Mesenteric fat pad (tissue), 1 donor: ENCODE results near the gene DYNLRB2. TPM values are rescaled to one million over a fixed set of nuclear protein-coding genes. Genes with fewer than 3 reads are reported as not detected.

ENCODE experiments used
- DNase-seq: peaks from one replicate; pipeline ENCODE4 v3.0.0-alpha.2; 2020; ENCODE audit warnings: low spot score
- total RNA-seq: library from RNA; stranded (reverse); fragmentation: NEBNext Ultra II Directional; extraction: Animal tissue kit (Norgen Biotek cat#: 25700); gene quantifications from one replicate; pipeline ENCODE4 v1.2.1, GENCODE V29; 2021
- donor health status: DM: yes; HTN: yes; CAD: no.

Gene DYNLRB2
- total RNA-seq, 1 donor from 2014 or later: not detected

DNA sequence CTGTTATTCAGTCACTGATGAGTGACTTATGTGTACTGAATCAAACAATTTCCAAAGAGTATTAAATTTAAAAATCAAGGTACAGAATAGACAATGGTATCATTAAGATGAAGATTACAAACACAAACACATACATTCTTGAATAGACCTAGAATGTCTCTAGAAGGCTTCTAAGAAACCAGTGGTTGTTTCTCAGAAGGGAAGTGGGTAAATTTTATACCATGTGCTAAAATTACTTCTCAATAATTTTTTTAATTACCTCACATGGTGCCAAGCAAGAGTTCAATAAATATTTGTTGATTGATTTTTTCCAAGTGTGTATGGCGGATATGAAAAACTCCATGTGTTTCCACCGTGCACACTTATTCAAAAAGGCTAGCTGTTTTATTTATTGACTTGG lies 6.4 kb downstream of the DYNLRB2 start:
- DNase-seq: no peak

DNA sequence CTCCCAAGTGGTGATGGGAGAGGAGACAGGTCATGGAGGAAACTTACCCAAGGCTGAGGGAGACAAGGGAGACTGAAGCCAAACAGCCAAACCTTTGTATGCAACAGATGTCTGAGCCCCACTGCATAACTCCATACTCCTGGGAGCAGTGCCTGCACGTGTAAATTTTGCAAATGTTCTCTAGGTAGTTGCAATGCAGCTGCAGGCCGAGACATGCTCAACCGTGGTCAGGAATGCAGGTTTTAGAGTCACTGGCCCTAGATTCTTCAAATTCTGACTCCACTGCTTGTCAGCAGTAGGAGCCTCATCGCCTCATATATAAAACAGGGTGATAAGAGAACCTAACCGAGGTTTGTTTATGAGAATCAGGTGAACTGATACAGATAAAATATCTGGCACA lies 11.5 kb downstream of the DYNLRB2 start:
- no peak for DNase-seq

DNA sequence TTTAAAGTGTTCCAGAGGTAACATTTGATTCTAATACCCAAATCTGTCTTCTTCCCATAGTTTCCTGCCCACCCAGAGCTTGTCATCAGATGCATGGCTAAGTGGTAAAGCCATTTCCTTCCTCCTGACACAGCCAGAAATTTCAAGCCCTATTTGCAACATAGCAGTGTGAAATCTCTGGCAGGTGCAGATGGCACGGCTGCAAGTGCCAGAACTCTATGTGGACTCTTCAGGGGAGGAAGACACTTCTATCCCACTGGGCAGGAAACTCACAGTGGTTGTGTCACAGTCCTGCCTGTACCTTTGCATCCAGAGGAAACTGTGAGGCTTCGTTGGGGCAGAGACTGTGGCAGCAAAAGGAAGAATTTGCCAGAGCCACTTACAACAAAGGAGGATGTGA lies 13.2 kb downstream of the DYNLRB2 start:
- no peak for DNase-seq

DNA sequence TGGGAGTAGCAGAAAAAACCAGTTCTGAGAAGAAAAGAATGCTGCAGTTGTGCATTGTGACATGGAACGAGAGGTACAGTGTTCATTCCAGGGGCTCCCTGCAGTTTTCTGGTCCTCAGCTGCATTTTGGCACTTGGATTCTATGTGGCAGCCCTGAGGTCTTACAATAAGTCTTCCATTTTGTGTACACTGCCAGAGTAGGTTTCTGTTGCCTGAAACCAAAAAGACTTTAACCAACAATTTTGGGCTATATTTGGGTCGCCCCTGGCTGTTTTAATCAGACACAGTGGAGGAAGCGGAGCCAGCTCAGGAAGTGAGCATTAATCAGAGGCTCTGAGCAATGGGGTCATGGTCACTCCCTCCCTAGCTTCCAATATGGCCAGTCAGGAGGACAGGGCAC lies 15.7 kb downstream of the DYNLRB2 start:
- no peak for DNase-seq

DNA sequence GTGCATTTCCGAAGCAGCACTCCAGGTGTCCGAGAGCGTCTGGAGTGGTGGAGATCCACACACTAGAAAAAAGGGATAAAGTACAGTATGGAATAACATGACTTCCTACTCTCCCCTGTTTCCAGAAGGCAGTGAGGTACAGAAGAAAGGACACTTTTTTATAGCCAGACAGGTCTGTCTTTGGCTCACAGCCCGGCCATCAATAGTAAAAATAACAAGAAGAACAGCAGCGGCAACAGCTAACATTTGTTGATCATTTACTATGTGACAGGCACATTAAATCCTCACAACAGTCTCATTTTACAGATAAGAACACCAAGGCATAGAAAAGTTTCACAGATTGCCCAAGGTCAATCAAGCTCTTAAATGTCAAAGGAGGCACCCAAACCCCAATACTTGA lies 16.2 kb downstream of the DYNLRB2 start:
- no peak for DNase-seq

DNA sequence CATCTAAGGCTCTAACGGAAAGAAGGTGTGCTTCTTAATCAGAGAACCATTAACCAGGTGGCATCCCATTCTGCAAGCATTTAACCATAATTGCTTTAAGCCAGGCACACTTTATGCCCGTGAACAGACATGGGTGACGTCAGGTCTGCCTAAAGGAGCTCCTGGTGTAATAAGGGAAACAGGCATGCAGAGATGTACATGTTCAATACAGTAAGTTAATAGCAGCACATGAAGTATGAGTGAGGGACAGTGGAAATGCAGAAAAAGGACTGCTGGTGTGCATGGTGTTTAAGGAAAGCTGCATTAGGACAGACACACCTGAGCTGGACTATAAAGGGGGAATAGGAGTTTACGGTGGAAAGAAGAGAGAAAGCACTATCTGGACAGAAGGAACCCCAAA lies 18.6 kb downstream of the DYNLRB2 start:
- no peak for DNase-seq

DNA sequence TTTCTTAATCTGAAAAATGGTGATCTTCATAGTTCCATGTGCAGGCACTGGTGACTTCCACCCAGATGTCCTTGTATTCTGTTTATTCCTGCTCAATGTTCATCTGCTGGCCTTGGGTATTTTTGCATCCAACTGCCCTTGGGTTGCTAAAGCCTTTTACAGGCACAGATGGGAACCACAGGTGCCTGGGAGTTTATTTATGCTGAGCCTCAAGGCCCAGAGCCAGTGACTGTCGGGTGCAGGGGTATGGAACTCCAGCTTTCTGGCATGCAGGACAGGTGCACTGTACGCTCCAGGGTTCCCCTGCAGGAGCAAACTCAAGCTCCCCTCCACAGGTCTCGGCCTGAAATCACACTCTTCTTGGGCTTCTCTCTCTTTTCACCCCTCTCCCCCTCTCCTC lies 22.3 kb downstream of the DYNLRB2 start:
- no peak for DNase-seq

DNA sequence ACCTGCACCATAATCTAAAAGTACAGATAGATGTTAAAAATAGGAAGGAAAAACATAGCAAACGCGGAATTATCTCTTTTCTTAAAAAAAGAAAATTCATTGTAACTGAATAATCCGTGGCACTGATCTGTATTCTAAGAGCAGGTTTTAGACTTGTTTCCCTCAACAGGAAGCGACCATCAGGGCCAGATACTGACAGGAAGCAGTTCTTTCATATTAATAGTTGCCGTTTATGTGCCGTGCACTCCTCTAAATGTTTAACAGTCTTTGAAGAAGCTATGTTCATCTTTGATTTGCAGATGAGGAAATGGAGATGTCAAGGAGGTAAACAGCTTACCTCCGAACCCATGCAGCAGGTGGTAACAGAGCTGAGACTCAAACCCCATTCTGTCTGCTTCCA lies 23.6 kb downstream of the DYNLRB2 start:
- DNase-seq: no peak

DNA sequence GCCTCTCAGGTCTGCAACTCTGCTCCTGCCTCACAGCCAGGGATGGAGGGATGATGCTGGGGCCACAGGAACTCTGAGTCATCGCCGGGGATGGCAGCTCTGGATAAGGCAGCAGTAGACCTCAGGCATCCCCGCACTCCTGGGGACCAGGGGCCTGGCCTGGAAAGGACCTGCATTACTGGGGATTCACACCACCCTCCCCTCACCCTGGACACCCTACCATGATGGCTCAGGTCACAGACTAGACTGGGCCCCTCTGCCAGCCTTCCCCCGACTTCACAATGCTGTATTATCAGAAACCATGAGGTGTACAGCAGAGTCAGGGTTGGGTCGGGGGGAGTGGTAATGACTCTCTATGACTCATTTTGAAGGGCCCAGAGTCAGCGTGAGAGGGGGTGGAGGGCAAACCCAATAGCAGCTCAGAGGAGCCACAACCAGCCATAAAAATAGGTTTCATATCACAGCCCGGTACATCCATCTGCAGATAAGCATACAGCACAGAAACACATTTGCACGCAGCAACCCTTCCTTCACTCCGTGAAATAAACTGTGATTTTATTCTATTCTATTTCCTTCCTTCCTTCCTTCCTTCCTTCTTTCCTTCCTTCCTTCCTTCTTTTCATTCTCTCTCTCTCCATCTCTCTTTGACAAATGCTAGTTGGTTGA lies 28.8 kb downstream of the DYNLRB2 start:
- no peak for DNase-seq

DNA sequence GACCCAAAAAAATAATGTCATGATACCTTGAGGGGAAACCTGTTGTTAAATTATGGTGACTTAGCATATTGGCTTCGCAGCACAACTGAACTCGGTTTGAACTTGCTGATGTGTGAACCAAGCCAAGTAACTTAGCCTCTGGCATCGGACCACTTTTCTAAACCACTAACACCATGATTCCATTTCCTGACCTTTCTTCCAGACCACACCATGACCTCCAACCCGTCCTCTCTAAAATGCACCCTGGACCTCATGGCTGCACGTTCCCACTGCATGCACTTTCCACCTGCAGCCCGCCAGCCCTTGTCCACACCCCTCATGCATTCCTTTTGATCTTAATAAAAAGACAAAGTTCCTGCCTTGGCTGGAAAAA lies 29.3 kb downstream of the DYNLRB2 start:
- no peak for DNase-seq

DNA sequence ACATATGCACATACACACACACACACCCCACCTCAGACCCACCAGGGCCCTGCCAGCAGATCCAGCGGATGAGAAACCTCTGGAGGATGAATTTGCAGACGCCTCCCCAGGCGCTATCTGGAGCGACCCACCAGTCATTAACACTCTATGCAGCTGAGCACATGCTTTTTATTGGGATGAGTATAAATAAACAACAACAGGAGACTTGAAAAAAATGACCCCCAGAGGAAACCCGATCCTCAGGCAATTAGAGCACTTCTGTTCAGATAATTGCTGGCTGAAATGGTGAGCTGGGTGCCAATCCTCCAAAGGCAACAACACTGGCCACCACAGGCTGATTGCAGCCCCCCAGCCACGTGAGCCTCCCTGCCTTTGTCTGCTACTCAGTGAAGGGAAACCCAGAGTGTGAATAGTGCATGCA lies 32.9 kb downstream of the DYNLRB2 start:
- no peak for DNase-seq

DNA sequence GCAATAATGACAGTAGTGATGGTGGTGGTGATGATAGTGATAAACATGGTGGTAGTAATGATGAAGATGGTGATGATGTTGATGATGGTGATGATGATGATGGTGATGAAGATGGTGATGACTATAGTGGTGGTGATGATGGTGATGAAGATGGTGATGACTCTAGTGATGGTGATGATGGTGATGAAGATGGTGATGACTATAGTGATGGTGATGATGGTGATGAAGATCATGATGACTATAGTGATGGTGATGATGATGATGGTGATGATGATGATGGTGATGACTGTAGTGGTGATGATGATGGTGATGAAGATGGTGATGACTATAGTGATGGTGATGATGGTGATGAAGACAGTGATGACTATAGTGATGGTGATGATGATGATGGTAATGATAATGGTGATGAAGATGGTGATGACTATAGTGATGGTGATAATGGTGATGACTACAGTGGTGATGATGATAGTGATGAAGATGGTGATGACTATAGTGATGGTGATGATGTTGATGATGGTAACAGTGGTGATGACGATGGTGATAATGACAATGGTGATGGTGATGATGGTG lies 35.6 kb downstream of the DYNLRB2 start:
- no peak for DNase-seq

DNA sequence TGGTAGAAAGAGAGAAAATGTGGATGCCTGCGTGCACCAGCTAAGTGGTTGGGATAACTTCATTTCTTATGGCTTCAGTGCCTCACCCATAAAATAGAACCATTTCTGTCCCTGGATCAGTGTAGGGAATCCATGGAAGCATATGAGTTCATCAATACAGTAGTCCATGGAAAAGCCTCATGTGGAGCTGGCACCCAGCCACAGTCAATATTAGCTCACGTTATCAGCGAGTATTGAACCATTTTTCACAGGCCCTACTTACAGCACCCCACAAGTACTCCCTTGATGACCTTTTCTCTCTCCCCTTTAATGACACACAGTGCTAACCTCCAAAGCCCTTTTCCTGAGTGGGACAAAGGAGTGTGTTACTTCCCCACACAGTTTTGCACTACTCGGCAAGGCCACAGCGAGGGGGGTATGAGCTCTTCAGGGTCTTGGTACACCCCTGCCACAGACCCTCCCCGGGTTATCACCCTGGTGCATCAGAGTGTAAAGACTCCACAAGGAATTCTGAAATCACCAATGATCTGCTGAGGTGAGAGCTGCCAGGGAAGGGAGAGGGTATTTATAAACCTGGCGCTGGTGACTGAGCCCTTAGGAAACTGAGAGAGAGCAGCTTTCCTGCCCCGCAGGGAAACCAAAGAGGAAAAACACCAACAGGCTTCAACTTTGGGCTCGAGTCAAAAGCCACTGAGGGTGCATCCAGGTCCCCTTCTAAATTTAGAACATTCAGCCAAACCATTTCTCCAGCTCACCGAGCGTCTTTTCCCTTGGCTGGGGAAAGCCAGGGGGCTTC lies 36.9 kb downstream of the DYNLRB2 start:
- DNase-seq: no peak

DNA sequence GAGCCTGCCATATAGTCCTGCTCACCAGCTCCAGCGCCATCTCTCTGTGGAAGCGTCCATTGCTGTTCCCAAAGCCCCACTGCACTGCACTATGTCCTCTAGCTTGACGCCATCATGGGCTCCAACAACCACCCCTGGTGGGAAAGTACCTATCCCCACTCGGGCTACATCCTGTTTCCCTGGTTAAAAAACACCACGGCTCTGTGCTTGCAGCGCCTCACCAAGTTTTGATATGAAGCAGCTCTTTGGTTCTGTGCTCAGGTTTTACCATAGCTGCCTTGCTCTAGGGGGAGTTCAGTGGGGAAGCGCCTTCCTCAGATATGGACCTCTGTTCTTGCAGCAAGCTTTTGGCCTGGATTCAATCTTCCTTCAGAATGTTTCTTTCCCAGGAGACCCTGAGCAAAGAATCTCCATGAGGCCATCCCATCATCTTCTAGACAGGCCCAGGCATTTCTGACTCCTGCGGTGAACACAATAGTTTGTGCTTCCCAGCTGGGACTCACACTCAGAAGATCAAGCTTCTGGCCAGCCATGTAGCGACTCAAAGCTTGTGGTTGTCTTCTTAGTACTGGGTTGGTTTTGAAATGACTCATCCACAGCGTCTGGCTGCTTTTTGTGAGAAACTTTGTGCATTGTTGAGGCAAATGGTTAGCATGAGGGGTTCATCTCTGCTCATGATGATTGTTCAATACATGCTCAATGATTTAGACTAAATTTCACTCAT lies 39.5 kb downstream of the DYNLRB2 start:
- no peak for DNase-seq

DNA sequence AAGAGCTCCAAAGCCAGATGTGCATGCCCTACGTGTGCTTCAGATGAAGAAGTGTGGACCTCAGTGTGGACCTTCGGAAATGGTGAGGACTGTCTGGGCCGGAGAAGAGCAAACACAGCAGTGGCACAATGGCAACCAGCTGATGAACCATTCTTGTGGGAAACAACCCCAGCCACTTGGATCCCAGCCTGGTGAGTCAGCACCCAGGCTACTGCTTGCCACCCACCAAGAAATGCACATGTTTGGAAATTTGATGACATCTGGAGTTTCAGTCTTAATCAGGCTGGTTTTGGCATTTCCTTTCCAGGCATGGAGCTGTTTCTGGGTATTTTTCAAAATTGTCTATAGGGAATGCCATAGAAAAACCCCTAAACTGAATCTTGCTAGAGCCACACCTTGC lies 42.7 kb downstream of the DYNLRB2 start:
- DNase-seq: no peak

DNA sequence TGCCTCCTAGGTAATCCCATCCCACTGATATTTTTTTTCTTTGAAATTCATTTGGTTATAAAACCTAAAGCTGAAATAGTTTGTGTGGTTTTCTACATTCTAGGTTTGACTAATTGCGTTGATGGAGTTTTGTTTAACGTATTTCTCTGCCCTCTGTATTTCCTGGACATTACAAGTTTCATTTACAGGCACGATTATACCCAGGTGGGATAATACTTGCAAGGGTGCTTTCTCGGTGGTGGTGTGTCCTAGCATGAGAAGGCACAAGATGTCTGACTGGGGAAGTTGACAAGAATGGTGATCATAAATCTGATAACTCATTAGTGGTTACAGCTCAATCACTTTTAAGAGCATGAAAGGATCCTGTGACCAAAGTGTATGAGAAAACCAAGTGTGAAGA lies 45.0 kb downstream of the DYNLRB2 start:
- no peak for DNase-seq

DNA sequence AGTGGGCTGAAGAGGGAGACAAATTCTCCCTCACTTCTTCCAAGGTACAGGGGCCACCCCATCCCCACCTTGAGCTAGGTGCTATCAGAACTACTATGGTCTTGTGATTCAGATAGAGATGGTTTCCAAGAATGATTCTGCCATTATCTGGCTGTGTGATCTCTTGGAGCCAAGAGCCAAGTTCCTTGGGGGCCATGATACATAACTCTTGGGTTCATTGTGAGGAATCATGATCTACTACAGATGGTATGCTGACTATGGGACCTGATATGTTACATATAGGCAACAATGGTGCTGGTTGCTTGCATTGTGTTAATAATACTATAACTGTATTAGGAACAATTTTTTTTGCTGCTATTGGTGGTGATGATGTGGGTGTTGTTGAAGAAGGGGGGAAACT lies 45.7 kb downstream of the DYNLRB2 start:
- no peak for DNase-seq

DNA sequence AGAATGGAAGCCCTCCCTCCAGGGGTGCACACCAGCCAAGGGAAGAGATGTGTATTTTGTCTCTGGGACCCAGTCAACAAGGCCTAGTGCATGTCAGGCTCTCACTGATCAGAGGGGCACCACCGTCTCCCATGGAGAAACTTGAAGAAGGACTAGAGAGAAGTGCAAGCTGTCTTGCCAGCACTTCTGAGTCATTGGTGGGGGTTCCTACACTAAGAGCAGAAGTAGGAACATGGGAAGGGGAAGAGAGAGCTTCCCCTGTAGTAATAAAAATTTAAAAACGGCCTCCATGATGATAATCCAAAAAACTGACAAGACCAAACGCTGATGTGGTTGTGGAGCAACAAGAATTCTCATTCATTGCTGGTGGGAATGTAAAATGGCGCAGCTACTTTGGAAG lies 46.3 kb downstream of the DYNLRB2 start:
- no peak for DNase-seq

DNA sequence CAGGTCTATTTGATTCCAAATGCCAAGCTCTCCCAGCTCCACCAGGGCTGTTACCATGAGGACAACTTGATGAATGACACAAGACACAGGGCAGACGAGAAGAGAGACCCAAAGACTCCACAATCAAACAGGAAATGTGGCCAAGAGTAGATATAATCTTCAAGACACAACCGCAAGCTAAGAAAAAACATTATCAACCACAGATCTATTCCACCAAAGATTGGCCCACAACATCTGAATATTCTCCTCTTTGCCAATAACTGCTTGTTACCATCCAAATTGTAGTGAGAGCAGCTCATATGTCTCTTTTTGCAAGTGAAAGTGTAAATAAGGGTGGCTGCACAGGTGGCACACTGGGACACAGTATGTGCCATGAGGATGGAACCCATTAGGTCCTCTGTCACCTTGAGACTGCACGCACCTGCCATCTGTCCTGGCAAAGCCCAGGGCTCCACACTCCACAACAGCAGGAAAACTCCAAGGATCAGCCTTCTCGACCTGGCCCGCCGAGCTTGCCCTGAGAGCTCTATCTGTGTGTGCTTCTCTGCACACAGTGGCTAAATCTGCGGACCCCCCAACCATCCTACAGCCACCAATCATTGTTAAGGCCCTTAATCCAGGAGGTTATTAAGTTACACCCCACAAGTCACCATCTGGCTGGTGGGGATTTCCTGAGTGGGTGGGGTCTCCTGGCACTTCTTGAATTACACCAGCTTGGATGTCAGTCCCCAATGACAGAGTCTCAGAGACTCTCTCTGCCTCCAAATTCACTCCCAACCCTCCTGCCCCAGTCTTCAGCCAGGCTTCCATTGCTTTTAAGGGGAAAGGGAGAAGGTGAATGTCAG lies 50.5 kb downstream of the DYNLRB2 start:
- no peak for DNase-seq

DNA sequence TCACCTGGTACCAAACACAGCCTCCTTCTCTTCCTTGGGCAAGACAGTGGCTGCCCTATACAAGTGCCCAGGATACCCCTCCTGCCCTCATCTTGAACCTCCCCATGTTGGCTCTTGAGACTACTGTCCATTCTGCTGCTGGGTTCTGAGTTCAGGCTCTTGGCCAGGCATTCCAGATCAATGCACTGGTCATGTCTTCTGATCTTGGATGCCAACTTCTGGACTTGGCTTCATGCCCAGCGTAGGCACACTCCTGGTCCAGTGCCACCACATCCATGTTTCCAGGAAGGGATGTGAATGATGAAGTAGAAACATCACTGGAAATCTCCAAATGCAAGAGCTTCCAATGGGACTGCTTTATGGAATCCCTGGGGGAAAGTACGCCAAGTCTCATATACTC lies 51.5 kb downstream of the DYNLRB2 start:
- no peak for DNase-seq

DNA sequence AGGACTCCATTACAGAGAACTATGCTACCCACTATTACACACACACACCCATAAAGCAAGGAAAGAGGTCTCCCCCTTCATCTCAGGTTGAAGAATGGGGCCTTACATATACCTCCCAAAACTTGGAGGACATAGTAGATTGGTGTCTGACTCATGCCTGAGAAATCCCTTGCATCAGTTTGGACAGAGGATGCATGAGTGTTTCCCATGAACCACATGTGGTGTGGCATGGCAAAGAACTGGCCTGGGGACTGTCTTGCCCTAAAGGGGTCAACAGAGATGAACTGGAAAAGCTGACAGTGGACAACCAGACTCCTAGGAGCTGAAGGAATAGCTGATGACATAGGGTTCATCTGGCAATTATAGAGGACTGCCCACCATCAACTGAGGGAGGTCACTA lies 54.0 kb downstream of the DYNLRB2 start:
- no peak for DNase-seq
